K562 (cell line): ENCODE results near the gene CEACAM20. TPM values are rescaled to one million over a fixed set of nuclear protein-coding genes. Genes with fewer than 3 reads are reported as not detected.

Experiments used
- ATAC-seq: fragments of 200-7000 bp; cut with Tn5 transposase; 3 replicates; pipeline ENCODE4 v1.9.1; 2020; ENCODE audit warnings: moderate library complexity
- BruUV-seq: library from RNA; stranded (reverse); fragments of 400-500 nt; replicated peaks from 2 replicates; lab custom pipeline; 2021; lab: Mats Ljungman, UMichigan
- CTCF ChIA-PET: fragments of 300-600 bp; formaldehyde crosslinking; extraction: SDS; loops from one replicate; lab custom pipeline; 2021; ENCODE audit warnings: low intra/inter-chr PET ratio; lab: Yijun Ruan, JAX
- POLR2A ChIA-PET: fragments of 300-600, 350-650 bp; sonication (Branson Sonifier 250); formaldehyde crosslinking; extraction: SDS; loops from one replicate; lab custom pipeline; 2021; ENCODE audit warnings: antibody characterized with exemption, inconsistent platforms; lab: Yijun Ruan, JAX
- DNase-seq, 4 experiments: peaks; one replicate each; pipeline versions ENCODE4 v3.0.0 to v3.0.0-alpha.2; 2011 to 2018; ENCODE audit warnings: low spot score in 3 of 4, mixed read lengths in 3 of 4; ENCODE audit errors: extremely low read depth in 1 of 4
- FAIRE-seq: peaks from 2 replicates; lab custom pipeline; 2011; peaks lifted over from hg19 to GRCh38; lab: Jason Lieb, UNC
- H2AFZ ChIP-seq: 2 replicates; pipeline ENCODE4 v1.6.0; 2011; ENCODE audit warnings: low read depth, low read length, control low read depth, inconsistent platforms
- H3K27ac ChIP-seq: fragments of 200-600 bp; 3 replicates; pipeline ENCODE4 v1.8.0; 2011; ENCODE audit warnings: low read depth, mild to moderate bottlenecking, control low read depth, inconsistent platforms, low read length, moderate library complexity, mixed read lengths; ENCODE audit errors: extremely low read depth
- H3K27me3 ChIP-seq, 2 experiments: fragments of 300-600 bp in 1 of 2; 2 replicates in 1 of 2; 3 replicates in 1 of 2; pipeline versions ENCODE4 v1.6.0 to v1.8.0; 2011; ENCODE audit warnings: inconsistent platforms in 2 of 2, low read length in 2 of 2, mild to moderate bottlenecking in 1 of 2, mixed read lengths in 1 of 2, moderate library complexity in 1 of 2; ENCODE audit not compliant: control insufficient read depth in 2 of 2, insufficient read depth in 2 of 2
- H3K36me3 ChIP-seq: fragments of 300-600 bp; 3 replicates; pipeline ENCODE4 v1.8.0; 2011; ENCODE audit warnings: mild to moderate bottlenecking, low read length, inconsistent platforms; ENCODE audit not compliant: control insufficient read depth, insufficient read depth
- H3K4me1 ChIP-seq, 2 experiments: fragments of 200-600 bp in 1 of 2; replicated peaks in 1 of 2; 2 replicates in 1 of 2; 3 replicates in 1 of 2; pipeline versions ENCODE4 v1.5.1 to v1.8.0; 2011; ENCODE audit warnings: inconsistent platforms in 2 of 2, low read length in 2 of 2, mild to moderate bottlenecking in 1 of 2, mixed read lengths in 1 of 2, moderate library complexity in 1 of 2; ENCODE audit not compliant: control insufficient read depth in 2 of 2, insufficient read depth in 2 of 2
- H3K4me2 ChIP-seq: 2 replicates; pipeline ENCODE4 v1.6.1; 2011; ENCODE audit warnings: low read length, control low read depth, inconsistent platforms, mixed read lengths; ENCODE audit not compliant: insufficient read depth
- H3K4me3 ChIP-seq: fragments of 200-600 bp; sonication (generic), shearing (Covaris generic); 2 replicates; pipeline ENCODE4 v1.5.1; 2016; ENCODE audit warnings: control low read depth, inconsistent platforms
- H3K79me2 ChIP-seq: fragments of 200-600 bp; 3 replicates; pipeline ENCODE4 v1.8.0; 2011; ENCODE audit warnings: low read length, inconsistent platforms; ENCODE audit not compliant: control insufficient read depth, insufficient read depth
- H3K9ac ChIP-seq, 2 experiments: 2 replicates each; pipeline versions ENCODE4 v1.6.0 to v1.6.1; 2011; ENCODE audit warnings: low read depth in 2 of 2, low read length in 2 of 2, control low read depth in 1 of 2, inconsistent platforms in 1 of 2, mild to moderate bottlenecking in 1 of 2, mixed read lengths in 1 of 2; ENCODE audit not compliant: insufficient read depth in 1 of 2
- H3K9me1 ChIP-seq: one replicate; pipeline ENCODE4 v1.6.0; 2011; ENCODE audit warnings: inconsistent platforms, mild to moderate bottlenecking, low read length, moderate library complexity; ENCODE audit not compliant: control insufficient read depth, insufficient read depth
- H3K9me3 ChIP-seq: replicated peaks from 2 replicates; pipeline ENCODE4 v1.5.1; 2011; ENCODE audit warnings: low read depth, low read length, inconsistent platforms; ENCODE audit not compliant: control insufficient read depth, insufficient read depth
- H4K20me1 ChIP-seq: replicated peaks from 2 replicates; pipeline ENCODE4 v1.6.1; 2011; ENCODE audit warnings: low read length, inconsistent platforms, mixed read lengths; ENCODE audit not compliant: control insufficient read depth, insufficient read depth
- CBFA2T3 ChIP-seq: fragments of 450-650 bp; IDR thresholded peaks from 2 replicates; pipeline ENCODE4 v1.6.1; 2017
- DACH1 ChIP-seq: fragments of 450-650 bp; IDR thresholded peaks from 2 replicates; pipeline ENCODE4 v1.6.1; 2018; ENCODE audit not compliant: partially characterized antibody
- DPF2 ChIP-seq: fragments of 450-650 bp; IDR thresholded peaks from 2 replicates; pipeline ENCODE4 v1.6.1; 2016
- GATAD2A ChIP-seq: fragments of 450-650 bp; IDR thresholded peaks from 2 replicates; pipeline ENCODE4 v1.6.1; 2017
- KLF16 ChIP-seq: IDR thresholded peaks from 2 replicates; pipeline ENCODE4 v1.6.1; 2016; ENCODE audit warnings: antibody characterized with exemption
- MAFG ChIP-seq: fragments of 450-650 bp; conservative IDR thresholded peaks from 2 replicates; pipeline ENCODE4 v1.6.1; 2016; ENCODE audit warnings: missing genetic modification characterization, missing compliant biosample characterization
- MCM2 ChIP-seq: fragments of 450-650 bp; IDR thresholded peaks from 2 replicates; pipeline ENCODE4 v1.6.1; 2017; ENCODE audit warnings: low read depth, mild to moderate bottlenecking
- MTA2 ChIP-seq: fragments of 450-650 bp; IDR thresholded peaks from 2 replicates; pipeline ENCODE4 v1.6.1; 2016; ENCODE audit warnings: low read depth
- PBX2 ChIP-seq, 2 experiments: IDR thresholded peaks in 1 of 2; conservative IDR thresholded peaks in 1 of 2; 2 replicates each; pipeline ENCODE4 v1.6.1; 2016; ENCODE audit warnings: low read depth in 2 of 2, mild to moderate bottlenecking in 1 of 2, missing compliant biosample characterization in 1 of 2, missing genetic modification characterization in 1 of 2, moderate library complexity in 1 of 2
- PHF20 ChIP-seq: fragments of 450-650 bp; IDR thresholded peaks from 2 replicates; pipeline ENCODE4 v1.6.1; 2018; ENCODE audit not compliant: partially characterized antibody
- SMAD4 ChIP-seq: fragments of 250-450 bp; sonication (Bioruptor Pico); conservative IDR thresholded peaks from 2 replicates; pipeline ENCODE4 v1.8.0; 2021; ENCODE audit warnings: inconsistent platforms, mild to moderate bottlenecking, moderate library complexity
- SOX6 ChIP-seq: fragments of 450-650 bp; IDR thresholded peaks from 2 replicates; pipeline ENCODE4 v1.6.1; 2014; ENCODE audit warnings: mild to moderate bottlenecking
- TBL1XR1 ChIP-seq, 2 experiments: IDR thresholded peaks; 2 replicates each; pipeline ENCODE4 v1.6.1; 2012; ENCODE audit warnings: improper control_type of control experiment in 2 of 2, low read length in 2 of 2, mild to moderate bottlenecking in 1 of 2
- TCF3 ChIP-seq: sonication (generic); formaldehyde crosslinking; IDR thresholded peaks from 2 replicates; pipeline ENCODE4 v1.4.0; 2020; ENCODE audit warnings: mild to moderate bottlenecking, missing genetic modification reagents
- TEAD4 ChIP-seq, 2 experiments: sonication (generic) in 1 of 2; formaldehyde crosslinking in 1 of 2; IDR thresholded peaks; 2 replicates each; pipeline versions ENCODE4 v1.6.1 to v1.8.0; 2012 to 2022; ENCODE audit warnings: borderline replicate concordance in 1 of 2, inconsistent platforms in 1 of 2, low read length in 1 of 2, mild to moderate bottlenecking in 1 of 2, missing genetic modification reagents in 1 of 2
- ZFP36 ChIP-seq: fragments of 150-350 bp; IDR thresholded peaks from 2 replicates; pipeline ENCODE4 v1.6.1; 2018; ENCODE audit warnings: low read length, low read depth; ENCODE audit not compliant: partially characterized antibody
- ZNF644 ChIP-seq: fragments of 200-800 bp; sonication (Bioruptor generic); IDR thresholded peaks from 2 replicates; pipeline ENCODE4 v1.6.1; 2016; ENCODE audit warnings: low read depth, missing genetic modification characterization, missing compliant biosample characterization
- WGBS: fragments of 100-300 bp; shearing (Covaris generic); methylation state at CpG from one replicate; pipeline ENCODE4 v1.1.6; 2016; ENCODE audit warnings: low coverage, mixed read lengths; ENCODE audit not compliant: insufficient coverage; ENCODE audit errors: missing lambda C conversion rate; 5-methylcytosine and 5-hydroxymethylcytosine counted together
- in situ Hi-C: fragments of 300-500 bp; cut with MboI; formaldehyde crosslinking; loops from 4 replicates; pipeline ENCODE4 v1.15.0; 2018; ENCODE audit warnings: inconsistent platforms, mixed read lengths
- intact Hi-C: fragments of 100-400 bp; cut with micrococcal nuclease; formaldehyde crosslinking; loops from 2 replicates; pipeline ENCODE4 v1.14.2; 2022
- polyA plus RNA-seq, 8 experiments: library from polyadenylated mRNA; depleted of rRNA in 4 of 8; stranded (reverse) in 5 of 8; unstranded in 3 of 8; fragments of >200 nt; fragmentation: Nextera tagmentation in 2 of 8; fragmentation: Illumina TruSeq in 1 of 8; extraction: Ambion mirVana in 2 of 8; extraction: Trizol in 1 of 8; gene quantifications; 2 replicates each; pipeline versions ENCODE4 v1.2.1 to v1.2.3, GENCODE V29; 2011 to 2014; ENCODE audit warnings: inconsistent platforms in 1 of 8, missing spikeins in 1 of 8
- total RNA-seq, 7 experiments: library from RNA; depleted of rRNA in 6 of 7; stranded (reverse); fragments of >200 nt in 6 of 7; fragmentation: Illumina TruSeq in 2 of 7; extraction: Trizol in 2 of 7; gene quantifications; 2 replicates each; pipeline versions ENCODE4 v1.2.1 to v1.2.3, GENCODE V29; 2011 to 2021; ENCODE audit warnings: low replicate concordance in 1 of 7
- TF ChIP-seq, protein P1 (sequence below): fragments of 200-800 bp; sonication (Bioruptor generic); IDR thresholded peaks from 2 replicates; pipeline ENCODE4 v1.6.1; 2017; ENCODE audit warnings: missing genetic modification characterization, missing compliant biosample characterization

The CEACAM20 gene
- total and polyA plus RNA-seq, 9 of the 15 experiments (the other 6 are each of a cell fraction or from before 2014, with no cell fraction given), result not detected

DNA sequence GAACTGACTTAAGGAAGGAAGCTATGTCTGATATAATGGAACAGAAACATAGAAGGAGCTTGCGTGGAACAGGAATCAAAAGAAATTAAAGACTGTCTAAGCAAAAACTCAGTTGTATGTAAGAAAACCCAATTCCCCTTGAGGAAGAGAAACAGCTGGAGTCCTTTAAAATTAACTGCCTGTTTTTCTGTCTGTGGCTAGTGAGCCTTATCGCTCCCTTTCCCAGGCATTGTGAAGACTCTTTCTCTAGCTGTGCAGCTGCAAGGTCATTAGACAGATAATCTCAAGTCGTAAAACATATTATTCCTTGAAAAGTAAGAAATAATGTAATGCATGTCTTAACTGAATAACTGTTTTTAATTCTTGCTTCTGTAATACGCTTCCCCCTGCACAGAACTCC is 44.2 kb upstream of the CEACAM20 start:
- intact Hi-C loops, result loop anchor here (5.0 to 10.0 kb wide), 2 partner anchors 111 to 274 kb away; partner anchors contain the start of gene NECTIN2
- Histone ChIP-seq H4K20me1 (no peaks in the 10 kb centered on the region), H2AFZ (peak overlapping the region; percentile 66), H3K27ac (peak overlapping the region; percentile 47; the same call in 2 of the 3 replicates), H3K27me3 (no peaks in the 10 kb centered on the region), H3K36me3 (no peaks in the 10 kb centered on the region), H3K4me1 (peaks cover 12 to 33% of the 10 kb centered on the region in 2 experiments), H3K9ac (peak overlapping the region in 1 of 2 experiments; percentile 32; a peak in 1 of 4 replicates), H3K4me2 (peak overlapping the region; percentile 57), H3K9me3 (no peaks in the 10 kb centered on the region), H3K4me3 (no peak overlapping the region), H3K9me1 (no peaks in the 10 kb centered on the region), H3K79me2 (no peaks in the 10 kb centered on the region)
- ChIA-PET CTCF (no interaction called here), POLR2A (interaction anchor here (0.7 to 1.2 kb wide), 3 partner anchors 11 to 84 kb away, joined by 3 read pairs; no protein-coding TSS in a partner anchor)
- no TSS peak for BruUV-seq
- no peak for ATAC-seq
- DNase-seq, result peak in 1 of 4 experiments; percentile 51
- in situ Hi-C loops, result loop anchor here (5.0 kb wide), 3 partner anchors 84 to 204 kb away; partner anchors contain the start of gene CBLC
- no peak for FAIRE-seq
- 11% methylated on average over 4 of the region's 4 CpGs for WGBS
- TF ChIP-seq ZFP36 (no peak), PBX2 (CRISPR knock-in tag; IDR thresholded peaks at IDR 0.05; ENCODE audit: low read depth) (no peak), PBX2 (tag; conservative IDR thresholded peaks at IDR 0.05; ENCODE audit: low read depth) (peak; percentile 35; the same call in 1 of the 2 replicates), MCM2 (no peak), MTA2 (peak; percentile 15; the same call in 1 of the 2 replicates), TCF3 (CRISPR knock-in tag) (peak; percentile 72), DACH1 (peak; percentile 36), DPF2 (peak; percentile 33; the same call in 1 of the 2 replicates), CBFA2T3 (peak; percentile 58), SMAD4 (CRISPR knock-in tag) (peak; percentile 34; the same call in 1 of the 2 replicates), KLF16 (peak; percentile 58; the same call in 1 of the 2 replicates), TBL1XR1 (IDR thresholded peaks at IDR 0.05; ENCODE audit: low read length in 2 of 2) (peak in 1 of 2 experiments; percentile 55; a peak in 1 of 4 replicates), MAFG (tag) (no peak), ZNF644 (no peak), GATAD2A (no peak), SOX6 (peak; percentile 66), TEAD4 (IDR thresholded peaks at IDR 0.05; ENCODE audit: low read length) (peak; percentile 60; the same call in 1 of the 2 replicates), TEAD4 (CRISPR knock-in tag; IDR thresholded peaks at IDR 0.05; ENCODE audit: borderline replicate concordance) (no peak), PHF20 (no peak)
- TF ChIP-seq, protein P1, sequence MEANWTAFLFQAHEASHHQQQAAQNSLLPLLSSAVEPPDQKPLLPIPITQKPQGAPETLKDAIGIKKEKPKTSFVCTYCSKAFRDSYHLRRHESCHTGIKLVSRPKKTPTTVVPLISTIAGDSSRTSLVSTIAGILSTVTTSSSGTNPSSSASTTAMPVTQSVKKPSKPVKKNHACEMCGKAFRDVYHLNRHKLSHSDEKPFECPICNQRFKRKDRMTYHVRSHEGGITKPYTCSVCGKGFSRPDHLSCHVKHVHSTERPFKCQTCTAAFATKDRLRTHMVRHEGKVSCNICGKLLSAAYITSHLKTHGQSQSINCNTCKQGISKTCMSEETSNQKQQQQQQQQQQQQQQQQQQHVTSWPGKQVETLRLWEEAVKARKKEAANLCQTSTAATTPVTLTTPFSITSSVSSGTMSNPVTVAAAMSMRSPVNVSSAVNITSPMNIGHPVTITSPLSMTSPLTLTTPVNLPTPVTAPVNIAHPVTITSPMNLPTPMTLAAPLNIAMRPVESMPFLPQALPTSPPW, result peak; percentile 44; the same call in 1 of the 2 replicates
